Measurements from ENCODE around the gene PPP1R8.

PPP1R8 gene

DNA sequence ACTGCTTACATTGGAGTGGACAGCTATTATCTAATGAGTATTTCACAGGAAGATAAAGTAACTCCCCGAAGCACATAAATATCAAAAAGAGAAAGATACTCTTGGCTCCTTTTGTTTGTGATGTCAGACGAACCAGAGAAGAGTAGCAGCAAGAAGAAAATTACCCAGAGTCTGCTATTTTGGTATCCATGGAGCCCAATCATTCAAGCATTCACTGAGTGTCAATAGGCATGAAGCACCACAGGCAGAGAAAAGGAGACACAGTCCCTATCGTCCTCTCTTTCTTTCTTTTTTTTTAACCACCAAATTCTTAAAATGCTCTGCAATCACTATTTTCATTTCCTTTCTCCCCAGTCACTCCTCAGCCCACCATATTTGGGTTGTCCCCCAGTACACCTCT, 63.9 kb downstream of the PPP1R8 start:
- no peak for DNase-seq (ENCODE audit: low read depth in 2 of 2)

All from activated CD4-positive, alpha-beta T cell treated with anti-CD3 and anti-CD28 coated beads for 24 hours (primary cell).